Astrocyte (in vitro differentiated cells and primary cell): ENCODE data around the gene CNDP2. TPM values are rescaled to one million over a fixed set of nuclear protein-coding genes. Genes with fewer than 3 reads are reported as not detected.

Source experiments
- DNase-seq: peaks from one replicate; pipeline ENCODE4 v3.0.0-alpha.2; 2010; ENCODE audit warnings: low read depth
- FAIRE-seq: peaks from 2 replicates; lab custom pipeline; 2011; peaks lifted over from hg19 to GRCh38; lab: Jason Lieb, UNC
- H2AFZ ChIP-seq: 2 replicates; pipeline ENCODE4 v1.6.0; 2012; ENCODE audit warnings: low read depth, low read length, inconsistent platforms
- H3K27ac ChIP-seq: 2 replicates; pipeline ENCODE4 v1.5.1; 2011; ENCODE audit warnings: low read depth, low read length, inconsistent platforms
- H3K27me3 ChIP-seq: 2 replicates; pipeline ENCODE4 v1.6.0; 2011; ENCODE audit warnings: low read length, inconsistent platforms; ENCODE audit not compliant: insufficient read depth
- H3K36me3 ChIP-seq: 2 replicates; pipeline ENCODE4 v1.5.1; 2011; ENCODE audit warnings: low read length, inconsistent platforms; ENCODE audit not compliant: insufficient read depth
- H3K4me1 ChIP-seq: 2 replicates; pipeline ENCODE4 v1.5.1; 2011; ENCODE audit warnings: low read length, inconsistent platforms; ENCODE audit not compliant: insufficient read depth
- H3K4me2 ChIP-seq: 2 replicates; pipeline ENCODE4 v1.6.0; 2012; ENCODE audit warnings: low read length, inconsistent platforms
- H3K4me3 ChIP-seq: 2 replicates; pipeline ENCODE4 v1.5.1; 2011; ENCODE audit warnings: low read depth, mild to moderate bottlenecking, low read length, inconsistent platforms; ENCODE audit not compliant: insufficient read depth
- H3K79me2 ChIP-seq: 2 replicates; pipeline ENCODE4 v1.6.0; 2012; ENCODE audit warnings: mild to moderate bottlenecking, low read length, inconsistent platforms; ENCODE audit not compliant: insufficient read depth
- H3K9ac ChIP-seq: 2 replicates; pipeline ENCODE4 v1.6.0; 2012; ENCODE audit warnings: mild to moderate bottlenecking, low read length, inconsistent platforms
- H3K9me3 ChIP-seq: 2 replicates; pipeline ENCODE4 v1.5.1; 2012; ENCODE audit warnings: low read depth, mild to moderate bottlenecking, low read length, inconsistent platforms; ENCODE audit not compliant: insufficient read depth
- H4K20me1 ChIP-seq: 2 replicates; pipeline ENCODE4 v1.6.0; 2012; ENCODE audit warnings: low read length, inconsistent platforms; ENCODE audit not compliant: insufficient read depth
- H3K27ac Mint-ChIP-seq: one replicate; pipeline ENCODE4 v1.8.0; 2021; ENCODE audit warnings: mild to moderate bottlenecking, mixed read lengths; ENCODE audit not compliant: unreplicated experiment
- H3K27me3 Mint-ChIP-seq: one replicate; pipeline ENCODE4 v1.8.0; 2021; ENCODE audit warnings: low read depth, mixed read lengths; ENCODE audit not compliant: unreplicated experiment
- H3K36me3 Mint-ChIP-seq: one replicate; pipeline ENCODE4 v1.8.0; 2021; ENCODE audit warnings: low read depth, mixed read lengths; ENCODE audit not compliant: unreplicated experiment
- H3K4me1 Mint-ChIP-seq: one replicate; pipeline ENCODE4 v1.8.0; 2021; ENCODE audit warnings: low read depth, mixed read lengths; ENCODE audit not compliant: unreplicated experiment
- H3K4me3 Mint-ChIP-seq: one replicate; pipeline ENCODE4 v1.8.0; 2021; ENCODE audit warnings: mild to moderate bottlenecking, moderate library complexity, mixed read lengths; ENCODE audit not compliant: unreplicated experiment
- H3K9me3 Mint-ChIP-seq: one replicate; pipeline ENCODE4 v1.8.0; 2021; ENCODE audit warnings: mild to moderate bottlenecking, mixed read lengths; ENCODE audit not compliant: unreplicated experiment
- CTCF ChIP-seq: IDR thresholded peaks from 2 replicates; pipeline ENCODE4 v1.5.1; 2011; ENCODE audit warnings: low read depth, mild to moderate bottlenecking, inconsistent platforms, low read length, moderate library complexity; ENCODE audit not compliant: insufficient read depth
- EZH2 ChIP-seq: IDR thresholded peaks from 2 replicates; pipeline ENCODE4 v1.6.1; 2012; ENCODE audit warnings: mild to moderate bottlenecking, low read length, inconsistent platforms; ENCODE audit not compliant: insufficient read depth
- total RNA-seq: library from RNA; stranded (reverse); gene quantifications from 2 replicates; pipeline ENCODE4 v1.2.1, GENCODE V29; 2021

CNDP2 gene
- total RNA-seq, 1 donor from 2014 or later: 149 TPM

GRCh38 chr18:74546751-74547530, 50.8 kb downstream of the CNDP2 start:
- Mint-ChIP-seq H3K9me3 (peaks cover 32% of the 10 kb centered on the region), H3K4me1 (no peaks in the 10 kb centered on the region), H3K27ac (no peak overlapping the region), H3K27me3 (peaks cover 8% of the 10 kb centered on the region), H3K4me3 (no peak overlapping the region), H3K36me3 (no peaks in the 10 kb centered on the region)
- no peak for FAIRE-seq
- no peak for TF ChIP-seq CTCF
- peaks cover 7% of the 10 kb centered on the region for H3K9me3 ChIP-seq
- H3K79me2 ChIP-seq: no peaks in the 10 kb centered on the region
- H4K20me1 ChIP-seq: no peaks in the 10 kb centered on the region
- no peak overlapping the region for H2AFZ ChIP-seq
- H3K4me3 ChIP-seq: no peak overlapping the region
- no peaks in the 10 kb centered on the region for H3K36me3 ChIP-seq
- H3K4me1 ChIP-seq: no peaks in the 10 kb centered on the region
- DNase-seq: peak; percentile 4
- H3K9ac ChIP-seq: no peak overlapping the region
- H3K27me3 ChIP-seq: no peaks in the 10 kb centered on the region
- no peak overlapping the region for H3K4me2 ChIP-seq
- H3K27ac ChIP-seq: no peak overlapping the region

GRCh38 chr18:74547860-74548259, 51.7 kb downstream of the CNDP2 start:
- DNase-seq (no peak), FAIRE-seq (no peak)
- H3K4me2 ChIP-seq: no peak overlapping the region
- no peaks in the 10 kb centered on the region for H3K36me3 Mint-ChIP-seq
- no peaks in the 10 kb centered on the region for H3K4me1 Mint-ChIP-seq
- no peak overlapping the region for H3K27ac Mint-ChIP-seq
- no peak overlapping the region for H3K9ac ChIP-seq
- H3K79me2 ChIP-seq: no peaks in the 10 kb centered on the region
- peaks cover 32% of the 10 kb centered on the region for H3K9me3 Mint-ChIP-seq
- TF ChIP-seq EZH2 (no peak), CTCF (no peak)
- no peaks in the 10 kb centered on the region for H3K27me3 ChIP-seq
- H4K20me1 ChIP-seq: no peaks in the 10 kb centered on the region
- H3K36me3 ChIP-seq: no peaks in the 10 kb centered on the region
- no peak overlapping the region for H2AFZ ChIP-seq
- H3K27me3 Mint-ChIP-seq: peaks cover 8% of the 10 kb centered on the region
- no peak overlapping the region for H3K27ac ChIP-seq
- no peak overlapping the region for H3K4me3 Mint-ChIP-seq
- no peak overlapping the region for H3K4me3 ChIP-seq
- H3K4me1 ChIP-seq: no peaks in the 10 kb centered on the region
- peaks cover 7% of the 10 kb centered on the region for H3K9me3 ChIP-seq

DNA sequence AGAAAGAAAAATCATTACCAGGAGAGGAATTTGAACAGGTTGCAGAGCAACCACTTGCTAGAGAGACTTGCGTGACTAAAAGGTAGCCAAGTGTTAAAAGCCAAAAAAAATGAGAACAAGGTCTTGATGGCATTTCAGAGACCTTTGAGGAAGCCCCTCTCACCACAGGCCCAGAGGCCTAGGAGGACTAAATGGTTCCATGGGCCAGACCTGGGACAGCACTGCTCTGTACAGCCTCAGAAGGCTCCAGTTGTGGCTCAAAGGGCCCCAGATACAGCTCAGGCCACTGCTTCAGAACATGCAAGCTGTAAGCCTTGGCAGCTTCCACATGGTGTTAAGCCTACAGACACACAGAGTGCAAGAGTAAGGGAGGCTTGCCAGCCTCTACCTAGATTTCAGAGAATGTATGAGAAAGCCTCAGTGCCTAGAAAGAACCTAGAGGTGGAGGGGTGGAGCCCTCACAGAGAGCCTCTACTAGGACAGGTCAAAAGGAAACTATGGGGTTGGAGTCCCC, 53.5 kb downstream of the CNDP2 start:
- no peak overlapping the region for H3K9ac ChIP-seq
- no peaks in the 10 kb centered on the region for H3K79me2 ChIP-seq
- no peak overlapping the region for H2AFZ ChIP-seq
- Mint-ChIP-seq H3K27ac (no peak overlapping the region), H3K36me3 (no peaks in the 10 kb centered on the region), H3K9me3 (peaks cover 32% of the 10 kb centered on the region), H3K27me3 (peaks cover 19% of the 10 kb centered on the region), H3K4me1 (no peaks in the 10 kb centered on the region), H3K4me3 (no peak overlapping the region)
- FAIRE-seq: no peak
- no peak overlapping the region for H3K4me3 ChIP-seq
- no peaks in the 10 kb centered on the region for H3K4me1 ChIP-seq
- no peak overlapping the region for H3K27ac ChIP-seq
- no peaks in the 10 kb centered on the region for H3K36me3 ChIP-seq
- TF ChIP-seq CTCF (no peak), EZH2 (no peak)
- no peak for DNase-seq
- peaks cover 7% of the 10 kb centered on the region for H3K9me3 ChIP-seq
- H3K27me3 ChIP-seq: no peaks in the 10 kb centered on the region
- no peaks in the 10 kb centered on the region for H4K20me1 ChIP-seq
- no peak overlapping the region for H3K4me2 ChIP-seq
